Lower leg skin (tissue), 4 donors: ENCODE results near the gene TMEM114. TPM values are rescaled to one million over a fixed set of nuclear protein-coding genes. Genes with fewer than 3 reads are reported as not detected.

Experiments
- DNase-seq, 2 donors: peaks; one replicate each; pipeline ENCODE4 v3.0.0-alpha.2; 2019; ENCODE audit warnings: low spot score in 2 of 2
- H3K4me3 ChIP-seq: fragments of 200-600 bp; sonication (generic); 2 replicates; pipeline ENCODE4 v1.5.1; 2017; ENCODE audit warnings: mild to moderate bottlenecking, low read depth; ENCODE audit not compliant: poor library complexity, severe bottlenecking
- CTCF ChIP-seq, 3 donors: fragments of 450-650 bp; IDR thresholded peaks; one replicate each; pipeline ENCODE4 v1.5.1; 2016; ENCODE audit warnings: antibody characterized with exemption in 3 of 3, mild to moderate bottlenecking in 3 of 3, moderate library complexity in 2 of 3
- POLR2A ChIP-seq, 2 donors: fragments of 450-650 bp; IDR thresholded peaks; one replicate each; pipeline ENCODE4 v1.6.1; 2016 to 2017; ENCODE audit warnings: antibody characterized with exemption in 2 of 2, mild to moderate bottlenecking in 1 of 2, moderate library complexity in 1 of 2
- WGBS, 2 donors: methylation state at CpG; one replicate each; pipeline ENCODE4 v1.1.5; 2018; 5-methylcytosine and 5-hydroxymethylcytosine counted together
- intact Hi-C: fragments of 100-400 bp; cut with DNase I; formaldehyde crosslinking; loops from one replicate; pipeline ENCODE4 v1.15.0; 2023; ENCODE audit warnings: low total_unique reads
- total RNA-seq, 4 donors: library from RNA; depleted of rRNA; stranded (reverse); fragments of >200 nt; gene quantifications; one replicate each; pipeline ENCODE4 v1.1.0, GENCODE V29; 2016

Gene TMEM114
- total RNA-seq, 4 donors from 2014 or later, result not detected

GRCh38 chr16:8630255-8630953 is 40.1 kb upstream of the TMEM114 start:
- intact Hi-C loops, result no loop called here
- DNase-seq, result no peak
- no peak overlapping the region for H3K4me3 ChIP-seq
- TF ChIP-seq CTCF (IDR thresholded peaks at IDR 0.05) (no peak), POLR2A (IDR thresholded peaks at IDR 0.05) (no peak)
- WGBS, 2 donors, result 89 to 92% methylated on average over 11 of the region's 11 CpGs

- TF ChIP-seq CTCF (IDR thresholded peaks at IDR 0.05), result no peak
- no peak for TF ChIP-seq POLR2A (IDR thresholded peaks at IDR 0.05)
- intact Hi-C loops, result no loop called here
- 94 to 95% methylated on average over 16 of the region's 16 CpGs for WGBS, 2 donors
- DNase-seq, result no peak
- H3K4me3 ChIP-seq, result no peak overlapping the region
These were observed 38.8 kb upstream of the TMEM114 start for GRCh38 chr16:8628981-8629725.

DNA sequence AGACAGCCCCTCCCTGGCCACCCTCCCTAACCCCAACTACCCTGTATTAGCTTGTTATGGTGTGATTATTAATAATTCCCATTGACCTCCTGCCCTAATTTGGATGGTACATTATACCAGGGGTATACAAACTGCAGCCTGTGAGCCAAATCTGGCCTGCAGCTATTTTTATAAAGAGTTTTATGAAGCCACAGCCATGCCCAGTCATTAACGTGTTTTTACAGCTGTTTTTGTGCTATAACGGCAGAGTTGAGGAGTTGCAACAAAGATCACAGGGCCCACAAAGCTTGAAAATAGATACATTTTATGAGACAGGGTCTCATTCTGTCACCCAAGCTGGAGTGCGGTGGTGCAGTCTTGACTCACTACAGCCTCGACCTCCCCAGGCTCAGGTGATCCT is 37.1 kb upstream of the TMEM114 start:
- H3K4me3 ChIP-seq, result no peak overlapping the region
- intact Hi-C loops, result no loop called here
- DNase-seq, result no peak
- no peak for TF ChIP-seq POLR2A (IDR thresholded peaks at IDR 0.05)
- no peak for TF ChIP-seq CTCF (IDR thresholded peaks at IDR 0.05)
- 79 to 90% methylated on average over 4 of the region's 4 CpGs for WGBS, 2 donors

- TF ChIP-seq CTCF (IDR thresholded peaks at IDR 0.05) (no peak), POLR2A (IDR thresholded peaks at IDR 0.05) (no peak)
- intact Hi-C loops, result no loop called here
These were observed 36.6 kb upstream of the TMEM114 start for GRCh38 chr16:8626946-8627345.

DNA sequence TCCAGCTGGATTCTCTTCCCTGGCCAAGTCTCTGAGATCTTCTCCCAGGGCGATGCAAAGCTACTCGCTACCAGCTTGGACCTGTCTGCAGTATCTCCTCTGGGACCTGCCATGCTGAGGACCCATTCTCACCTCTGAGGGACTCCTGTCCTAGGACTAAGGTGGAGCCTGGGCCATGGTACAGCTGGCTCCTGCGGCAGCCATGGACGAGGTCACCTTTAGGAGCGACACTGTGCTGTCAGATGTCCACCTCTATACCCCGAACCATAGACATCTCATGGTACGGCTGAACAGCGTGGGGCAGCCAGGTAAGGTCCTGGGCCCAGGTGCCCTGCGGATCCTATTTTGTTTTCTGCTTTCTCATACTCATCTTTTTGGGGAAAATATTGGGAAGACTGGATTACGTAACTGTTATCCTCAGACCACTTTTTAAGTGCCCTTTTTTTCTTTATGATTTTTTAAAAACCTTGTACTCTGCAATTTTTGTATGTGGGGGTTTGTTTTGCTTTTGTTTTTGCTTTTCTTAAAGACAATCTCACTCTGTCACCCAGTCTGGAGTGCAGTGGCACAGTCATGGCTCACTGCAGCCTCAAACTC is 35.3 kb upstream of the TMEM114 start:
- 92 to 96% methylated on average over 10 of the region's 10 CpGs for WGBS, 2 donors
- intact Hi-C loops, result no loop called here
- TF ChIP-seq POLR2A (IDR thresholded peaks at IDR 0.05), result no peak
- no peak for TF ChIP-seq CTCF (IDR thresholded peaks at IDR 0.05)

More at GRCh38 chr16:8626946-8627345, 36.6 kb upstream of the TMEM114 start:
- H3K4me3 ChIP-seq, result no peak overlapping the region
- WGBS, 2 donors, result 94 to 95% methylated on average over 8 of the region's 8 CpGs
- no peak for DNase-seq

More for the DNA sequence above, 35.3 kb upstream of the TMEM114 start:
- no peak for DNase-seq
- no peak overlapping the region for H3K4me3 ChIP-seq
